ENCODE data around the gene SCG3. TPM values are rescaled to one million over a fixed set of nuclear protein-coding genes. Genes with fewer than 3 reads are reported as not detected.

The SCG3 gene
- total RNA-seq, 1 donor from 2014 or later = 1.5 TPM

DNA sequence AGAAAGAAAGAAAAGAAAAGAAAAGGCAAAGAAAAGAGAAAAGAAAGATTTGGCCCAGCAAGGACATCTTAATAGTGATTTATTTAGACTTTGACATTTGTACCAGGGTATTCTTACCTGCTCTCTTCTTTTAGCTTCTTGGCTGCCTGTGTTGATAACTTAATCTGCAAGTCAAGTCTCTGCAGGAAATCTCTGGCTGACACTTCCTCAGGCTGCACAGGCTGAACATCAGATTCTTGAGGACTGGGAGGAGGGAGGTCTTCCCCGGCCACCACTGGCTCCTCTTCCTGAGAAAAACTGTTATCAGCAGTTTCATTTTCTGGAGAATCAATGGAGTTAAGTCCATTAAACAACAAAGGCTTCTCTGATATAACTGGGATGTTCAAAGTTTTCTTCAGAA lies 43.4 kb downstream of the SCG3 start:
- Histone ChIP-seq H3K4me3 (no peak overlapping the region), H3K4me1 (peaks cover 31% of the 10 kb centered on the region), H3K27ac (no peak overlapping the region), H3K27me3 (no peaks in the 10 kb centered on the region), H3K9me3 (no peaks in the 10 kb centered on the region), H3K36me3 (peaks cover 0 to 4% of the 10 kb centered on the region in 2 donors)
- DNase-seq (ENCODE audit: extremely low spot score in 2 of 2) = no peak
- intact Hi-C loops (cut with DNase I) = no loop called here
- TF ChIP-seq, protein P1, sequence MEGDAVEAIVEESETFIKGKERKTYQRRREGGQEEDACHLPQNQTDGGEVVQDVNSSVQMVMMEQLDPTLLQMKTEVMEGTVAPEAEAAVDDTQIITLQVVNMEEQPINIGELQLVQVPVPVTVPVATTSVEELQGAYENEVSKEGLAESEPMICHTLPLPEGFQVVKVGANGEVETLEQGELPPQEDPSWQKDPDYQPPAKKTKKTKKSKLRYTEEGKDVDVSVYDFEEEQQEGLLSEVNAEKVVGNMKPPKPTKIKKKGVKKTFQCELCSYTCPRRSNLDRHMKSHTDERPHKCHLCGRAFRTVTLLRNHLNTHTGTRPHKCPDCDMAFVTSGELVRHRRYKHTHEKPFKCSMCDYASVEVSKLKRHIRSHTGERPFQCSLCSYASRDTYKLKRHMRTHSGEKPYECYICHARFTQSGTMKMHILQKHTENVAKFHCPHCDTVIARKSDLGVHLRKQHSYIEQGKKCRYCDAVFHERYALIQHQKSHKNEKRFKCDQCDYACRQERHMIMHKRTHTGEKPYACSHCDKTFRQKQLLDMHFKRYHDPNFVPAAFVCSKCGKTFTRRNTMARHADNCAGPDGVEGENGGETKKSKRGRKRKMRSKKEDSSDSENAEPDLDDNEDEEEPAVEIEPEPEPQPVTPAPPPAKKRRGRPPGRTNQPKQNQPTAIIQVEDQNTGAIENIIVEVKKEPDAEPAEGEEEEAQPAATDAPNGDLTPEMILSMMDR (IDR thresholded peaks at IDR 0.05) = no peak
- no peak for TF ChIP-seq POLR2AphosphoS5 (IDR thresholded peaks at IDR 0.05; ENCODE audit: insufficient read depth in 1 of 2, low read depth in 1 of 2)
- TF ChIP-seq POLR2A (IDR thresholded peaks at IDR 0.05) = no peak

DNA sequence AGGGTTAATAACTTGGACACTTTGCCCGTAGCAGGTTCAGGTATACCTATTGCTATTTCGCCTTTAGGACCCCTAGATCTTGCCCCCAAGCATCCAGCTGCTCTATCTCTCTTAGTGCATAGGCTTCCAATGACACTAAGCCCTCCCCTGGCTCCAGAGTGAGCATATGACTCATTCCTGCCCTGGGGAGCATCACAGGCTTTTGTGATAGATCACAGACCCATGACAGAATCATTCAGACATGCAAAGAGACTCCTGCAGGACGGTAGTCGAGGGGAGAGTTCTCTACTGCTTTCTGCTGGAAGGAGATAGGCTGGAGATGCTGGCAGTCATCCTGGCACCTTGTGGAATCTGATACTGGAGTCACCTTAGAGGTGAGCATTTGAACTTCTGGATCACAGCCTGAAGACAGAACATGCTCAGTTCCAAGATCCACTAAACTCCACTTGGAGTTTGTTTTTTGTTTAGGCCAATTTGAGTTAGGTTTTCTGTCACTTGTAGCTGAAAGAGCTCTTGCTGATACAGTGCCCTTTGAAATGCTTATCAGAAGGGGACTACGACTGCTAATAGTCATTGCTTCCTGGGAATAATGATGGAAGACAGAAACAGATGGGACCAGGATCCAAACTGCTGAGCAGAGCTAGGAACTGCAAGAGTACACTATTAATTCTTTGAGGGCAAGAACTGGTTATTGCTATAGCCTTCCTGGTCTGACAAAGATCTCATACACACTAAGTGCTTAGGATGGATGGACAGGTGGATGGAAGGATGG lies 45.2 kb downstream of the SCG3 start:
- no peaks in the 10 kb centered on the region for H3K9me3 ChIP-seq
- no peaks in the 10 kb centered on the region for H3K27me3 ChIP-seq
- H3K4me3 ChIP-seq = no peak overlapping the region
- H3K36me3 ChIP-seq = no peaks in the 10 kb centered on the region
- peaks cover 31% of the 10 kb centered on the region for H3K4me1 ChIP-seq
- no peak for TF ChIP-seq POLR2A (IDR thresholded peaks at IDR 0.05)
- peak; percentile 25 to 85 for TF ChIP-seq POLR2AphosphoS5 (IDR thresholded peaks at IDR 0.05; ENCODE audit: insufficient read depth in 1 of 2, low read depth in 1 of 2)
- no peak for DNase-seq (ENCODE audit: extremely low spot score in 2 of 2)
- intact Hi-C loops (cut with DNase I) = no loop called here
- peak overlapping the region; percentile 59 for H3K27ac ChIP-seq

DNA sequence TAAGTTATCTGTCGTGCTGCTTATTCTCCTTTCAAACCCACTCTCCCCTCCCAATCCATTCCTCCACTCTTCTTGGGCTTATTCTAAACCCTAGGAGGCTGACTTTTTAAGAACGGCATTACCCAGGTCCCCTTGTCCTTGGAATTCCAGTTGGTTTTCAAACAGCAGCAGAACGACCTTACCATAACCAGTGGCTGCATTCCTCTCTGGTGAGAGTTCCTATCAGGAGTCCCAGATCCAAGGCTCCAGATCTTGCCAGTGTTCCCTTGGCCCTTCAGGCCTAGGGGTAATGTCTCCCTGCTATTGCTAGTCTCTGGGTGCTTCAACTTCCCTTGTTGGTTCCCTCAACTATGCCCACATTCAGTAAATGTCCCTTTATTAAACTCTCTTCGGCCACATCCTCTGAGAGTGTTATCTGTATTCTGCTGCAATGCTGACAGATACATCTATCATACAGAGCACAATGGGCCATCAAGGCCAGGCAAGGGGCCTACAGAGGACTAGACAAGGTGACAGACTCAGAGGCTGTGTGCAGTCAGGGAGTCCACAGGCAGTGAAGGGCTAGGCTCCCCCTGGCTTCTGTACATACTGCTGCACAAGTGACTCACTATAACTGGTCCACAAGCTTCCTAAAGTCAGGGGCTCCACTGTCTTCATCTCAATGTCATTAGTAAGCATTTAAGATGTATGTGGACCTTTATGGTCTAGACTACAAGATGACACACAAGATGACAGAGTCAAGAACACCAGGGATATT lies 46.0 kb downstream of the SCG3 start:
- H3K9me3 ChIP-seq = no peaks in the 10 kb centered on the region
- no peak overlapping the region for H3K27ac ChIP-seq
- H3K4me3 ChIP-seq = no peak overlapping the region
- TF ChIP-seq POLR2A (IDR thresholded peaks at IDR 0.05) (no peak), POLR2AphosphoS5 (IDR thresholded peaks at IDR 0.05; ENCODE audit: insufficient read depth in 1 of 2, low read depth in 1 of 2) (no peak)
- TF ChIP-seq, protein P1 (IDR thresholded peaks at IDR 0.05) = no peak
- no peaks in the 10 kb centered on the region for H3K36me3 ChIP-seq
- no peak for DNase-seq (ENCODE audit: extremely low spot score in 2 of 2)
- H3K4me1 ChIP-seq = peaks cover 31% of the 10 kb centered on the region
- intact Hi-C loops (cut with DNase I) = no loop called here
- H3K27me3 ChIP-seq = no peaks in the 10 kb centered on the region

DNA sequence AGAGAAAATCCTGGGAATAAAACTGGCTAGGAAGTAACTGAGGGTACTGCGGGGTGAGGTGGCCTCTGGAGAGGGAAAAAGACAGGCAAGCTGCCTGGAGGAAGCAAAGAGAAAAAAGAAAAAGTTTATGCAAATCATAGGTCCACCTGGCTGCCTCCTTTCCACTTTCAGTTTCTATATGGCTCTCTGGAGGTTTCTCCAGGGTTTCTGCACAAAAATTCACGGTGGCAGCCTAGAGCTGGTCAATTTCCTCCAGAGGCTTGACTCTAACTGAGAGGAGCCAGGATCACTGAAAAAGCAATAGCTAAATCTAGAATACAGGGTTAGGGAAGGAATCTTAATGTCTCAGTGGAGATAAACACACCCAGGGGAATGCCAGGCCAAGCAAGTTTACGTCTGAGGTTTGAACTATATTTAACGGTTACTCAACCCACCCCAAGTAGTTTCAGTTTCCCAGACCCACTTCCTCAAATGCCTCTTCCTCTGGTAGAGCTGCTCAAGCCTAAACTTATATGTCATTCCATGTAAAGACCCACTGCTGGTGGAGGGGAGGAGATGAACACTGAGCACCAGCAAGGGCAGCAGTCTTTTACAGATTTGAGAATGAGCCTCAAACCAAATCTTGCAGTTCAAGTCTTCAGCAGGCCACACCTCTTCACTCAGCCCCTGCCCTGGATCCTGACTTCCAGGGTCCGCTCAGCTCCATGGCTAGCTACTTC lies 50.4 kb downstream of the SCG3 start:
- TF ChIP-seq POLR2A (IDR thresholded peaks at IDR 0.05) (no peak), POLR2AphosphoS5 (IDR thresholded peaks at IDR 0.05; ENCODE audit: insufficient read depth in 1 of 2, low read depth in 1 of 2) (no peak)
- TF ChIP-seq, protein P1 (IDR thresholded peaks at IDR 0.05) = no peak
- intact Hi-C loops (cut with DNase I) = no loop called here
- peaks cover 34% of the 10 kb centered on the region for H3K4me1 ChIP-seq

DNA sequence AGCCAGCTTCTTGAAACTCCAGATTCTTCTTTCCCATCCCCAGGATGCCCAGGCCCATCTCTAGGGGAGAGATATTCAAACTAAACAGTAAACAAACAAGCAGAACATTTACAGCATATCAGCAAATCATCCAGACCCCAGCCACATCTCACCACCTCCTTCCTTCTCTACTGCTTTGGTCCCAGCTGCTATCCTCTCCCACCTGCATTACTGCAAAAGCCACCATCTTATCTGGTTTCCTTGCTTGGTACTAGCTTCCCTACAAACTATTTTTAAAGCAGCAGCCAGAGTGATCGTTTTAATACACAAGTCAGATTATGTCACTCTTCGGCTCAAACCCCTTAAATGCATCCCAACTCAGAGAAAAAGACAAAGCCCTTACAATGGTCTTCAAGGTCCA lies 51.3 kb downstream of the SCG3 start:
- no peaks in the 10 kb centered on the region for H3K36me3 ChIP-seq
- intact Hi-C loops (cut with DNase I) = no loop called here
- no peak for DNase-seq (ENCODE audit: extremely low spot score in 2 of 2)
- no peaks in the 10 kb centered on the region for H3K9me3 ChIP-seq
- no peak overlapping the region for H3K4me3 ChIP-seq
- peak overlapping the region; percentile 79 for H3K27ac ChIP-seq
- peaks cover 29% of the 10 kb centered on the region for H3K4me1 ChIP-seq
- no peak for TF ChIP-seq POLR2A (IDR thresholded peaks at IDR 0.05)
- TF ChIP-seq, protein P1 (IDR thresholded peaks at IDR 0.05) = no peak
- TF ChIP-seq POLR2AphosphoS5 (IDR thresholded peaks at IDR 0.05; ENCODE audit: insufficient read depth in 1 of 2, low read depth in 1 of 2) = no peak
- no peaks in the 10 kb centered on the region for H3K27me3 ChIP-seq

More for the DNA sequence above, 50.4 kb downstream of the SCG3 start:
- Histone ChIP-seq H3K27ac (peak overlapping the region; percentile 79), H3K9me3 (no peaks in the 10 kb centered on the region), H3K27me3 (no peaks in the 10 kb centered on the region), H3K4me3 (peak overlapping the region; percentile 16 to 20), H3K36me3 (no peaks in the 10 kb centered on the region)
- DNase-seq (ENCODE audit: extremely low spot score in 2 of 2) = no peak

All from vagina (tissue), 2 donors.